Stomach (tissue), 4 donors: ENCODE data around the gene RNASE4.
A peak's percentile ranks its signal among the peaks of the same experiment; 100 is the strongest.

ENCODE experiments used
- CTCF ChIP-seq, 7 experiments: fragments of 450-650 bp in 4 of 7; fragments of 200-600 bp in 3 of 7; sonication (generic) in 3 of 7; IDR thresholded peaks; one replicate each; pipeline ENCODE4 v1.5.1; 2016 to 2019; ENCODE audit warnings: antibody characterized with exemption in 7 of 7, control low read depth in 2 of 7, mild to moderate bottlenecking in 1 of 7
- EP300 ChIP-seq: sonication (generic); formaldehyde crosslinking; IDR thresholded peaks from one replicate; pipeline ENCODE4 v1.6.1; 2017; ENCODE audit warnings: antibody characterized with exemption
- POLR2A ChIP-seq, 4 donors: fragments of 450-650 bp; IDR thresholded peaks; one replicate each; pipeline ENCODE4 v1.6.1; 2016; ENCODE audit warnings: antibody characterized with exemption in 4 of 4, control low read depth in 2 of 4, mild to moderate bottlenecking in 1 of 4, moderate library complexity in 1 of 4
- POLR2AphosphoS5 ChIP-seq, 3 donors: sonication (generic); formaldehyde crosslinking; IDR thresholded peaks; one replicate each; pipeline ENCODE4 v1.6.1; 2016; ENCODE audit warnings: antibody characterized with exemption in 3 of 3

- TF ChIP-seq CTCF (IDR thresholded peaks at IDR 0.05) (no peak), POLR2A (IDR thresholded peaks at IDR 0.05) (peak in 1 of 4 donors; percentile 42), EP300 (no peak), POLR2AphosphoS5 (IDR thresholded peaks at IDR 0.05) (peak in 2 of 3 donors; percentile 21 to 31)
Measured at GRCh38 chr14:20684662-20685456, 499 bp downstream of the RNASE4 start.
